ENCODE data around the gene AKAP6. TPM values are rescaled to one million over a fixed set of nuclear protein-coding genes. Genes with fewer than 3 reads are reported as not detected.

AKAP6 gene
- total and polyA plus RNA-seq, 10 of the 15 experiments (the other 5 are each of a cell fraction or from before 2014, with no cell fraction given), result 0.35 to 5.9 (median 2.2) TPM

GRCh38 chr14:32427726-32428528 lies 98.8 kb downstream of the AKAP6 start:
- BruUV-seq (replicated peaks), result no TSS peak
- Histone ChIP-seq H3K36me3 (ENCODE audit: control insufficient read depth in 2 of 2, insufficient read depth in 2 of 2, low read length in 1 of 2) (no peaks in the 10 kb centered on the region), H3K4me3 (no peak overlapping the region), H2AFZ (ENCODE audit: control insufficient read depth, low read depth, low read length) (no peak overlapping the region), H3K27ac (ENCODE audit: control insufficient read depth, insufficient read depth) (no peak overlapping the region), H3K4me2 (ENCODE audit: control insufficient read depth, insufficient read depth) (no peak overlapping the region), H3K9me3 (replicated peaks; ENCODE audit: control insufficient read depth, insufficient read depth, low read length) (no peaks in the 10 kb centered on the region), H3K4me1 (ENCODE audit: control insufficient read depth, insufficient read depth, low read length) (peaks cover 5% of the 10 kb centered on the region), H3K79me2 (ENCODE audit: control insufficient read depth, insufficient read depth, low read length) (no peaks in the 10 kb centered on the region), H3K9ac (ENCODE audit: control insufficient read depth, insufficient read depth, low read length) (no peak overlapping the region), H3K27me3 (replicated peaks in 1 of 2; ENCODE audit: control insufficient read depth in 2 of 2, insufficient read depth in 2 of 2, low read length in 1 of 2) (no peaks in the 10 kb centered on the region), H4K20me1 (ENCODE audit: control insufficient read depth, insufficient read depth) (no peaks in the 10 kb centered on the region)
- WGBS (ENCODE audit: insufficient coverage, insufficient replicate concordance, low lambda C conversion rate, missing lambda C conversion rate), result 60% methylated on average over 4 of the region's 4 CpGs
- ChIA-PET POLR2A (no interaction called here), RAD21 (ENCODE audit: unreplicated experiment) (no interaction called here), CTCF (interaction anchor here (0.9 to 1.5 kb wide), 3 partner anchors 8 to 23 kb away, joined by 3 read pairs; no protein-coding TSS in a partner anchor), SMC1A (ENCODE audit: uncharacterized antibody, unreplicated experiment) (interaction anchor here (1.7 kb wide), 1 partner anchor 9 kb away, joined by 5 read pairs; no protein-coding TSS in a partner anchor)
- ATAC-seq (no peak), DNase-seq (ENCODE audit: low read depth, low spot score) (no peak), FAIRE-seq (no peak)
- intact Hi-C loops (cut with micrococcal nuclease; ENCODE audit: unreplicated experiment) (no loop called here), in situ Hi-C loops (cut with MboI) (no loop called here)
- TF ChIP-seq MEF2B (IDR thresholded peaks at IDR 0.05; ENCODE audit: partially characterized antibody, poor library complexity, severe bottlenecking) (no peak), CHD2 (IDR thresholded peaks at IDR 0.05; ENCODE audit: borderline replicate concordance, low read depth, low read length) (no peak), BACH1 (IDR thresholded peaks at IDR 0.05; ENCODE audit: borderline replicate concordance) (no peak), TAF1 (IDR thresholded peaks at IDR 0.05; ENCODE audit: borderline replicate concordance, low read depth, low read length) (no peak), POU2F2 (IDR thresholded peaks at IDR 0.05; ENCODE audit: borderline replicate concordance, low read depth, low read length) (no peak), ZNF274 (IDR thresholded peaks at IDR 0.05; ENCODE audit: insufficient read depth, insufficient read length) (no peak)
- TF ChIP-seq, protein P1, sequence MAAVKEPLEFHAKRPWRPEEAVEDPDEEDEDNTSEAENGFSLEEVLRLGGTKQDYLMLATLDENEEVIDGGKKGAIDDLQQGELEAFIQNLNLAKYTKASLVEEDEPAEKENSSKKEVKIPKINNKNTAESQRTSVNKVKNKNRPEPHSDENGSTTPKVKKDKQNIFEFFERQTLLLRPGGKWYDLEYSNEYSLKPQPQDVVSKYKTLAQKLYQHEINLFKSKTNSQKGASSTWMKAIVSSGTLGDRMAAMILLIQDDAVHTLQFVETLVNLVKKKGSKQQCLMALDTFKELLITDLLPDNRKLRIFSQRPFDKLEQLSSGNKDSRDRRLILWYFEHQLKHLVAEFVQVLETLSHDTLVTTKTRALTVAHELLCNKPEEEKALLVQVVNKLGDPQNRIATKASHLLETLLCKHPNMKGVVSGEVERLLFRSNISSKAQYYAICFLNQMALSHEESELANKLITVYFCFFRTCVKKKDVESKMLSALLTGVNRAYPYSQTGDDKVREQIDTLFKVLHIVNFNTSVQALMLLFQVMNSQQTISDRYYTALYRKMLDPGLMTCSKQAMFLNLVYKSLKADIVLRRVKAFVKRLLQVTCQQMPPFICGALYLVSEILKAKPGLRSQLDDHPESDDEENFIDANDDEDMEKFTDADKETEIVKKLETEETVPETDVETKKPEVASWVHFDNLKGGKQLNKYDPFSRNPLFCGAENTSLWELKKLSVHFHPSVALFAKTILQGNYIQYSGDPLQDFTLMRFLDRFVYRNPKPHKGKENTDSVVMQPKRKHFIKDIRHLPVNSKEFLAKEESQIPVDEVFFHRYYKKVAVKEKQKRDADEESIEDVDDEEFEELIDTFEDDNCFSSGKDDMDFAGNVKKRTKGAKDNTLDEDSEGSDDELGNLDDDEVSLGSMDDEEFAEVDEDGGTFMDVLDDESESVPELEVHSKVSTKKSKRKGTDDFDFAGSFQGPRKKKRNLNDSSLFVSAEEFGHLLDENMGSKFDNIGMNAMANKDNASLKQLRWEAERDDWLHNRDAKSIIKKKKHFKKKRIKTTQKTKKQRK (IDR thresholded peaks at IDR 0.05; ENCODE audit: low read depth, low read length), result no peak
